Peyer's patch (tissue), 4 donors: ENCODE measurements around the gene LRRC57.

Experiments used
- CTCF ChIP-seq, 6 experiments: fragments of 450-650 bp in 4 of 6; fragments of 200-600 bp in 2 of 6; sonication (generic) in 1 of 6; IDR thresholded peaks; one replicate each; pipeline ENCODE4 v1.5.1; 2017 to 2019; ENCODE audit warnings: antibody characterized with exemption in 6 of 6, mild to moderate bottlenecking in 3 of 6, moderate library complexity in 1 of 6
- POLR2A ChIP-seq, 2 donors: fragments of 450-650 bp; IDR thresholded peaks; one replicate each; pipeline ENCODE4 v1.5.1; 2017; ENCODE audit warnings: antibody characterized with exemption in 2 of 2, mild to moderate bottlenecking in 2 of 2, moderate library complexity in 2 of 2

GRCh38 chr15:42593143-42593542 is 44.5 kb upstream of the LRRC57 start:
- TF ChIP-seq POLR2A (IDR thresholded peaks at IDR 0.05) (no peak), CTCF (IDR thresholded peaks at IDR 0.05) (no peak)
